Kidney (tissue), 14 donors: ENCODE measurements around the gene SEC24D. TPM values are rescaled to one million over a fixed set of nuclear protein-coding genes. Genes with fewer than 3 reads are reported as not detected.

Source experiments
- DNase-seq, 5 donors: peaks; one replicate each; pipeline ENCODE4 v3.0.0-alpha.2; 2013 to 2020
- FAIRE-seq: peaks from 2 replicates; lab custom pipeline; 2012; peaks lifted over from hg19 to GRCh38; lab: Jason Lieb, UNC
- H3K27ac ChIP-seq, 2 donors: one replicate each; pipeline ENCODE4 v1.7.0; 2013; ENCODE audit warnings: low read depth in 2 of 2, low read length in 2 of 2, inconsistent platforms in 1 of 2
- H3K27me3 ChIP-seq: one replicate; pipeline ENCODE4 v1.7.1; 2013; ENCODE audit warnings: low read length, inconsistent platforms; ENCODE audit not compliant: control insufficient read depth, insufficient read depth
- H3K36me3 ChIP-seq, 3 donors: one replicate each; pipeline versions ENCODE4 v1.7.0 to v1.7.1; 2013; ENCODE audit warnings: low read length in 3 of 3, control low read depth in 1 of 3, inconsistent platforms in 1 of 3; ENCODE audit not compliant: insufficient read depth in 3 of 3, control insufficient read depth in 2 of 3
- H3K4me1 ChIP-seq, 3 donors: one replicate each; pipeline versions ENCODE4 v1.7.0 to v1.7.1; 2013; ENCODE audit warnings: low read length in 3 of 3, inconsistent platforms in 1 of 3, low read depth in 1 of 3; ENCODE audit not compliant: control insufficient read depth in 2 of 3, insufficient read depth in 2 of 3
- H3K4me3 ChIP-seq, 3 donors: one replicate each; pipeline versions ENCODE4 v1.7.0 to v1.8.1; 2013; ENCODE audit warnings: low read length in 3 of 3, control low read depth in 1 of 3, inconsistent platforms in 1 of 3
- H3K9ac ChIP-seq, 3 donors: one replicate each; pipeline versions ENCODE4 v1.7.0 to v1.7.1; 2013; ENCODE audit warnings: low read length in 3 of 3, control low read depth in 1 of 3, inconsistent platforms in 1 of 3
- H3K9me3 ChIP-seq, 3 donors: one replicate each; pipeline versions ENCODE4 v1.7.0 to v1.7.1; 2013; ENCODE audit warnings: low read length in 3 of 3, control low read depth in 1 of 3, inconsistent platforms in 1 of 3; ENCODE audit not compliant: control insufficient read depth in 2 of 3, insufficient read depth in 1 of 3
- CTCF ChIP-seq: IDR thresholded peaks from 3 replicates; pipeline ENCODE4 v1.5.1; 2012; ENCODE audit warnings: mild to moderate bottlenecking, moderate library complexity, borderline replicate concordance; ENCODE audit not compliant: insufficient read depth; ENCODE audit errors: extremely low read depth
- intact Hi-C: fragments of 100-400 bp; cut with DNase I; formaldehyde crosslinking; loops from one replicate; pipeline ENCODE4 v1.11.1; 2022
- polyA plus RNA-seq: library from polyadenylated mRNA; stranded (reverse); fragments of 350-450 nt; fragmentation: Illumina TruSeq; extraction: RNeasy Lipid Tissue Mini Kit (QIAGEN cat#74804); gene quantifications from one replicate; pipeline ENCODE4 v1.2.3, GENCODE V29; 2014; ENCODE audit warnings: low read depth, low replicate concordance; ENCODE audit not compliant: insufficient read depth
- total RNA-seq: library from RNA; stranded (reverse); fragmentation: NEBNext Ultra II Directional; extraction: Animal tissue kit (Norgen Biotek cat#: 25700); gene quantifications from one replicate; pipeline ENCODE4 v1.2.1, GENCODE V29; 2021
- donor health status: control.
- donor health status: control.
- donor health status: control.
- donor health status: control.
- donor health status: control.
- donor health status: DM: yes; HTN: yes; CAD: no.
- donor health status: Normal renal cell carcinoma (clear cell type).

SEC24D gene
- total and polyA plus RNA-seq, 2 donors from 2014 or later: 5.9 to 45.4 TPM

- intact Hi-C loops: no loop called here
- no peaks in the 10 kb centered on the region for H3K9me3 ChIP-seq
- no peak overlapping the region for H3K9ac ChIP-seq
- no peak overlapping the region for H3K27ac ChIP-seq
- DNase-seq (no peak), FAIRE-seq (no peak)
- peaks cover 4 to 19% (median 7%) of the 10 kb centered on the region in 3 donors for H3K36me3 ChIP-seq
- H3K4me1 ChIP-seq: no peaks in the 10 kb centered on the region
- no peak overlapping the region for H3K4me3 ChIP-seq
- no peak for TF ChIP-seq CTCF
- no peaks in the 10 kb centered on the region for H3K27me3 ChIP-seq
Measured at GRCh38 chr4:118814891-118815290, 21.0 kb downstream of the SEC24D start.

GRCh38 chr4:118814058-118814457, 21.9 kb downstream of the SEC24D start:
- no peak overlapping the region for H3K4me3 ChIP-seq
- no peak for FAIRE-seq
- H3K9me3 ChIP-seq: no peaks in the 10 kb centered on the region
- intact Hi-C loops: no loop called here
- H3K27ac ChIP-seq: no peak overlapping the region
- H3K4me1 ChIP-seq: no peaks in the 10 kb centered on the region
- H3K36me3 ChIP-seq: peaks cover 4 to 25% (median 7%) of the 10 kb centered on the region in 3 donors
- DNase-seq: no peak
- no peaks in the 10 kb centered on the region for H3K27me3 ChIP-seq
- no peak overlapping the region for H3K9ac ChIP-seq
- no peak for TF ChIP-seq CTCF

- peaks cover 4 to 25% (median 7%) of the 10 kb centered on the region in 3 donors for H3K36me3 ChIP-seq
- no peaks in the 10 kb centered on the region for H3K27me3 ChIP-seq
- TF ChIP-seq CTCF: no peak
- intact Hi-C loops: no loop called here
- FAIRE-seq: no peak
- no peak overlapping the region for H3K9ac ChIP-seq
- DNase-seq: no peak
- no peak overlapping the region for H3K27ac ChIP-seq
- no peaks in the 10 kb centered on the region for H3K4me1 ChIP-seq
- H3K9me3 ChIP-seq: no peaks in the 10 kb centered on the region
- H3K4me3 ChIP-seq: no peak overlapping the region
Measured at GRCh38 chr4:118813561-118813960, 22.4 kb downstream of the SEC24D start.

- DNase-seq: no peak
- intact Hi-C loops: no loop called here
- H3K9ac ChIP-seq: no peak overlapping the region
- H3K4me1 ChIP-seq: no peaks in the 10 kb centered on the region
- H3K27me3 ChIP-seq: no peaks in the 10 kb centered on the region
- no peak overlapping the region for H3K4me3 ChIP-seq
- H3K27ac ChIP-seq: peak overlapping the region in 1 of 2 donors; percentile 5
- H3K9me3 ChIP-seq: no peaks in the 10 kb centered on the region
- FAIRE-seq: no peak
- no peak for TF ChIP-seq CTCF
- peaks cover 4 to 25% (median 7%) of the 10 kb centered on the region in 3 donors for H3K36me3 ChIP-seq
Measured at GRCh38 chr4:118811832-118812231, 24.1 kb downstream of the SEC24D start.
